ENCODE measurements around the gene LHX1. TPM values are rescaled to one million over a fixed set of nuclear protein-coding genes. Genes with fewer than 3 reads are reported as not detected.

LHX1 gene
- total and polyA plus RNA-seq, 9 donors: 0.08 to 3.6 (median 0.61) TPM; not detected in 4

DNA sequence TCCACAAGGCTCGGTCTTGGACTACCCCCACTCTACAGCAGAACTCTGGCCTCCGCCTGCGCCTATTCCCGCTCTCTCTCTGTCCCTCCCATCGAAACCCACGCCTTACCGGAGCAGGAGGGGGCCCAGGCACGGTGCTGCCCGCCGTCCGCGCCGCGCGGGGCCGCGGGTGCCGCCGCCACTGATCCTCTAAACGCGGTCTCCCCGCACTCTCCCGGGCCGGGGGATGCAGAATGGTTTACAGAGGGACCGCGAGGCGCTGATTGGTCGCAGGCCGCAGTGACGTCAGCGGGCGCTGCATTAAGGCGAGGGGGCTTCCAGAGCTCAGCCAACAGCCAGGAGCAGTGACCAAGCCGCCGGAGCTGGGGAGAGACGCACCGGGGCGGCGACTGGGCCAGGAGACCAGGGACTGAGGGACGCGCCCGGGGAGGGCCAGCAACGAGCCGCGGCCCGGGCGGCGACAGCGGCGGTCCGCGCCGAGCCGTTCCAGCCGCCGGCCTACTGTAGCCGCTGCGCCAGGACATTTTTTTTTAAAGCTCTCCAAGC, 747 bp upstream of the LHX1 start:
- no peak overlapping the region for H3K27ac ChIP-seq
- H3K27me3 ChIP-seq: peaks cover 21% of the 10 kb centered on the region
- intact Hi-C loops (cut with DNase I): no loop called here
- no peak for DNase-seq
- H3K9me3 ChIP-seq: no peaks in the 10 kb centered on the region
- H3K4me3 ChIP-seq: no peak overlapping the region
- TF ChIP-seq EP300 (IDR thresholded peaks at IDR 0.05) (no peak), POLR2A (IDR thresholded peaks at IDR 0.05) (no peak)
- TF ChIP-seq, protein P1, sequence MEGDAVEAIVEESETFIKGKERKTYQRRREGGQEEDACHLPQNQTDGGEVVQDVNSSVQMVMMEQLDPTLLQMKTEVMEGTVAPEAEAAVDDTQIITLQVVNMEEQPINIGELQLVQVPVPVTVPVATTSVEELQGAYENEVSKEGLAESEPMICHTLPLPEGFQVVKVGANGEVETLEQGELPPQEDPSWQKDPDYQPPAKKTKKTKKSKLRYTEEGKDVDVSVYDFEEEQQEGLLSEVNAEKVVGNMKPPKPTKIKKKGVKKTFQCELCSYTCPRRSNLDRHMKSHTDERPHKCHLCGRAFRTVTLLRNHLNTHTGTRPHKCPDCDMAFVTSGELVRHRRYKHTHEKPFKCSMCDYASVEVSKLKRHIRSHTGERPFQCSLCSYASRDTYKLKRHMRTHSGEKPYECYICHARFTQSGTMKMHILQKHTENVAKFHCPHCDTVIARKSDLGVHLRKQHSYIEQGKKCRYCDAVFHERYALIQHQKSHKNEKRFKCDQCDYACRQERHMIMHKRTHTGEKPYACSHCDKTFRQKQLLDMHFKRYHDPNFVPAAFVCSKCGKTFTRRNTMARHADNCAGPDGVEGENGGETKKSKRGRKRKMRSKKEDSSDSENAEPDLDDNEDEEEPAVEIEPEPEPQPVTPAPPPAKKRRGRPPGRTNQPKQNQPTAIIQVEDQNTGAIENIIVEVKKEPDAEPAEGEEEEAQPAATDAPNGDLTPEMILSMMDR (IDR thresholded peaks at IDR 0.05): no peak
- 3 to 4% (median 3%) methylated on average over 52 to 58 of the region's 58 CpGs for WGBS, 3 donors
- no peaks in the 10 kb centered on the region for H3K36me3 ChIP-seq
- peaks cover 16% of the 10 kb centered on the region for H3K4me1 ChIP-seq (ENCODE audit: insufficient read depth)

DNA sequence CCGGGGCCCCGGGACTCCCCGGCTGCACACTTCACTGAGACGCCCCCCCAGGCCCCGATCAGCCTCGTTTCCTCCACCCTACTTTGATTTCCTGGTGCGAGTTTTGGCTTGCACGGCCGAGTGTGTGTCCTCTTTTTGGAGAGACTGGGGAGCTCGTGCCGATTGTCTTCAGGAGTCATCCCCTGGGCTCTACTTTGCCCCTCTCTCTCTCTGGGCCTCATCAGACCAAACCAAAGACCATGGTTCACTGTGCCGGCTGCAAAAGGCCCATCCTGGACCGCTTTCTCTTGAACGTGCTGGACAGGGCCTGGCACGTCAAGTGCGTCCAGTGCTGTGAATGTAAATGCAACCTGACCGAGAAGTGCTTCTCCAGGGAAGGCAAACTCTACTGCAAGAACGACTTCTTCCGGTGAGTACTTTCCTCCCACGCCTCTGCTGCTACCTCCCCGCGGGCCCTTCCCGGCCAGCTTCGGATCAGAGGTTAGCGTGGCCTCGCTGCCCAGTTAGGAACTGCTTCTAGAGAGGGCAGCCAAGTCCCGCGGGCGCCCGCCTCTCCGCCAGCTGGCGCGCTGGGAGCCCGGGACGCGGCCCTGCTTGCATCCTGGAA, 787 bp downstream of the LHX1 start:
- H3K4me3 ChIP-seq: no peak overlapping the region
- no peak overlapping the region for H3K27ac ChIP-seq
- H3K36me3 ChIP-seq: no peaks in the 10 kb centered on the region
- no peak for DNase-seq
- H3K27me3 ChIP-seq: peaks cover 24% of the 10 kb centered on the region
- peaks cover 14% of the 10 kb centered on the region for H3K4me1 ChIP-seq (ENCODE audit: insufficient read depth)
- intact Hi-C loops (cut with DNase I): no loop called here
- TF ChIP-seq EP300 (IDR thresholded peaks at IDR 0.05): no peak
- TF ChIP-seq, protein P1 (IDR thresholded peaks at IDR 0.05): no peak
- H3K9me3 ChIP-seq: no peaks in the 10 kb centered on the region
- 3 to 5% (median 4%) methylated on average over 32 to 36 of the region's 36 CpGs for WGBS, 3 donors

DNA sequence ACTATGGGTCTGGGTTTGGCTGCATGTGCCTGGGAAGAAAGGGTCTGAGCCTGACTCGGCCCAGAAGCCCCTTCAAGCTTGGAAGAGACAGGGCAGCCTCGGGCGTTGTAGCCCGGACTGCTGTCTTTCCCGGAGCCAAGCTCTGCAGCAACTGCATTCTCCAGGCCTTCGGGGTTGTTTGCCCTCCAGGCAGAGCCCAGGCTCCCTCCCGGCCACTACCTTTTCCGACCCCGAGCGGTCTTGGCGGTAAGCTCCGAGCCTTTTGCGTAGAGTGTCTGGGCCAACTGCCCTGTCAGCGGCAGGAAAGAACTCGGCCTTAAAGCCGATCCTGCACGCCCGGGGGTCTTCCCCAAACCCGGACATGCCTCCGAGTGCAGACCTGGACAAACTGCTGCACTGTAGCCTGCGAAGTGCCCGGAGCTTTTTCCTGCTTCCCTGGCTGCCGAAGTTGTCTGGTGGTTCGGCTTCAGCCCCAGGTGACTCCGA, 1.3 kb downstream of the LHX1 start:
- intact Hi-C loops (cut with DNase I): no loop called here
- TF ChIP-seq POLR2A (IDR thresholded peaks at IDR 0.05) (no peak), EP300 (IDR thresholded peaks at IDR 0.05) (no peak)
- TF ChIP-seq, protein P1 (IDR thresholded peaks at IDR 0.05): no peak
- Histone ChIP-seq H3K9me3 (no peaks in the 10 kb centered on the region), H3K27me3 (peaks cover 24% of the 10 kb centered on the region), H3K4me3 (no peak overlapping the region), H3K36me3 (no peaks in the 10 kb centered on the region), H3K27ac (no peak overlapping the region), H3K4me1 (ENCODE audit: insufficient read depth) (peaks cover 14% of the 10 kb centered on the region)
- no peak for DNase-seq
- 3 to 6% (median 5%) methylated on average over 23 to 25 of the region's 25 CpGs for WGBS, 3 donors

DNA sequence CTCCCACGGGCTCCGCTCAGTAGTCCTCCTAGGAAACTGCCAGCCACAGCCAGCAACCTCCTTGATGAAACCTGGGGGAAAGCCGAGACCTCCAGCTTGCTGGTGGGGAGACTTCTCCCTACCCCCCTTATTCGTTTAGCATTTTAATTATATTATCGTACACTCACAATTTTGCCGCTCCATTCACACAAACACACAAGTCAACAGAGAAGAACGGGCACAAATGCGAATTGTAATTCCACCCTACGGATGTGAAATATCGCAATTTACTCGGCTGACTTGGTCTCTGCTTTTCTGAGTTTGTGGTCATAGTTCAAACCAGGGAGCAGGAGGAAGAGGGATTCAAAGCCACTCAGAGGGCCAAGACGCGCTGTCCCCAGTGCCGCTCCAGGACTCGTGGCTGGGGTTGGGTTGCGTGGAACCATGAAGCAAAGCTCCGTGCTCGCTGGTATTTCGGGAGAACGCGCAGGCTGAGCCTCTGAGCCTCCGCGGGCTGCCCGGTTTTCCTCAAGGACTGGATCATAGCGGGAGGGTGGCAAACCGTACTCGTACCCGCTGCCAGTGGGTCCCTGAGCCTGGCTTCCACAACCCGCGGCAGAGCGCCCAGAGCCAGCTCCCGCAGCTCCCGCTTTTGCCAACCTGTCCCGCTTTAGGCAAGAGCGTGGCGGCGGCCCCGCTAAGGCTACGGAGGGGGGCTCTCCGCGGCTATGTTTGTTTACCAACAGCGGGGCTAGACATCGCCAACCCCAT, 2.0 kb downstream of the LHX1 start:
- H3K36me3 ChIP-seq: no peaks in the 10 kb centered on the region
- no peak overlapping the region for H3K4me3 ChIP-seq
- no peak overlapping the region for H3K27ac ChIP-seq
- peaks cover 11% of the 10 kb centered on the region for H3K4me1 ChIP-seq (ENCODE audit: insufficient read depth)
- intact Hi-C loops (cut with DNase I): no loop called here
- no peak for TF ChIP-seq EP300 (IDR thresholded peaks at IDR 0.05)
- no peak for TF ChIP-seq POLR2A (IDR thresholded peaks at IDR 0.05)
- TF ChIP-seq, protein P1 (IDR thresholded peaks at IDR 0.05): no peak
- 9 to 10% (median 10%) methylated on average over 43 of the region's 43 CpGs for WGBS, 3 donors
- no peaks in the 10 kb centered on the region for H3K9me3 ChIP-seq
- no peak for DNase-seq
- peaks cover 24% of the 10 kb centered on the region for H3K27me3 ChIP-seq
